Measurements from ENCODE around the gene FRMD4A. TPM values are rescaled to one million over a fixed set of nuclear protein-coding genes. Genes with fewer than 3 reads are reported as not detected.
A peak's percentile ranks its signal among the peaks of the same experiment; 100 is the strongest.

Gene FRMD4A
- total and polyA plus RNA-seq, 12 donors: 17.4 to 43.4 (median 30.3) TPM

GRCh38 chr10:13978533-13979115 is 352.1 kb downstream of the FRMD4A start:
- intact Hi-C loops (cut with DNase I): no loop called here
- H3K9me3 ChIP-seq: no peaks in the 10 kb centered on the region
- H3K27me3 ChIP-seq: peaks cover 0 to 16% (median 0%) of the 10 kb centered on the region in 7 donors
- no peak for DNase-seq
- ATAC-seq: peak in 3 of 8 donors; percentile 16 to 34 (median 31)
- peaks cover 0 to 8% (median 0%) of the 10 kb centered on the region in 9 donors for H3K4me1 ChIP-seq
- 81% methylated on average over 4 of the region's 4 CpGs for WGBS, 2 donors
- peak overlapping the region in 4 of 10 donors; percentile 21 to 42 (median 33) for H3K27ac ChIP-seq
- H3K36me3 ChIP-seq: no peaks in the 10 kb centered on the region
- H3K4me3 ChIP-seq: no peak overlapping the region
- TF ChIP-seq CTCF (IDR thresholded peaks at IDR 0.05): no peak

GRCh38 chr10:13977861-13978532 is 352.7 kb downstream of the FRMD4A start:
- ATAC-seq (no peak), DNase-seq (no peak)
- intact Hi-C loops (cut with DNase I): no loop called here
- H3K4me3 ChIP-seq: no peak overlapping the region
- H3K27ac ChIP-seq: peak overlapping the region in 3 of 10 donors; percentile 13 to 20 (median 19)
- TF ChIP-seq CTCF (IDR thresholded peaks at IDR 0.05): no peak
- 84 to 93% methylated on average over 3 of the region's 3 CpGs for WGBS, 2 donors
- peaks cover 0 to 16% (median 0%) of the 10 kb centered on the region in 7 donors for H3K27me3 ChIP-seq
- H3K9me3 ChIP-seq: no peaks in the 10 kb centered on the region
- no peaks in the 10 kb centered on the region for H3K36me3 ChIP-seq
- H3K4me1 ChIP-seq: peaks cover 0 to 11% (median 0%) of the 10 kb centered on the region in 9 donors

- Histone ChIP-seq H3K27me3 (peaks cover 0 to 20% (median 4%) of the 10 kb centered on the region in 7 donors), H3K9me3 (no peaks in the 10 kb centered on the region), H3K27ac (no peak overlapping the region), H3K4me3 (no peak overlapping the region), H3K36me3 (no peaks in the 10 kb centered on the region), H3K4me1 (peaks cover 0 to 20% (median 6%) of the 10 kb centered on the region in 9 donors)
- no peak for TF ChIP-seq CTCF (IDR thresholded peaks at IDR 0.05)
- intact Hi-C loops (cut with DNase I): no loop called here
- WGBS, 2 donors: 41 to 49% methylated on average over 4 of the region's 4 CpGs
- DNase-seq (no peak), ATAC-seq (peak in 4 of 8 donors; percentile 18 to 45 (median 34))
These were observed 357.0 kb downstream of the FRMD4A start for GRCh38 chr10:13973742-13974141.

GRCh38 chr10:13972609-13973008 is 358.1 kb downstream of the FRMD4A start:
- Histone ChIP-seq H3K27ac (no peak overlapping the region), H3K4me3 (no peak overlapping the region), H3K27me3 (peaks cover 0 to 20% (median 4%) of the 10 kb centered on the region in 7 donors), H3K36me3 (no peaks in the 10 kb centered on the region), H3K9me3 (no peaks in the 10 kb centered on the region), H3K4me1 (peaks cover 0 to 20% (median 6%) of the 10 kb centered on the region in 9 donors)
- ATAC-seq (no peak), DNase-seq (no peak)
- intact Hi-C loops (cut with DNase I): no loop called here
- TF ChIP-seq CTCF (IDR thresholded peaks at IDR 0.05): no peak
- 55 to 66% methylated on average over 4 of the region's 4 CpGs for WGBS, 2 donors

Measured in heart right ventricle (tissue), 16 donors.